Measurements from ENCODE around the gene PKN3.
A peak's percentile ranks its signal among the peaks of the same experiment; 100 is the strongest.

DNA sequence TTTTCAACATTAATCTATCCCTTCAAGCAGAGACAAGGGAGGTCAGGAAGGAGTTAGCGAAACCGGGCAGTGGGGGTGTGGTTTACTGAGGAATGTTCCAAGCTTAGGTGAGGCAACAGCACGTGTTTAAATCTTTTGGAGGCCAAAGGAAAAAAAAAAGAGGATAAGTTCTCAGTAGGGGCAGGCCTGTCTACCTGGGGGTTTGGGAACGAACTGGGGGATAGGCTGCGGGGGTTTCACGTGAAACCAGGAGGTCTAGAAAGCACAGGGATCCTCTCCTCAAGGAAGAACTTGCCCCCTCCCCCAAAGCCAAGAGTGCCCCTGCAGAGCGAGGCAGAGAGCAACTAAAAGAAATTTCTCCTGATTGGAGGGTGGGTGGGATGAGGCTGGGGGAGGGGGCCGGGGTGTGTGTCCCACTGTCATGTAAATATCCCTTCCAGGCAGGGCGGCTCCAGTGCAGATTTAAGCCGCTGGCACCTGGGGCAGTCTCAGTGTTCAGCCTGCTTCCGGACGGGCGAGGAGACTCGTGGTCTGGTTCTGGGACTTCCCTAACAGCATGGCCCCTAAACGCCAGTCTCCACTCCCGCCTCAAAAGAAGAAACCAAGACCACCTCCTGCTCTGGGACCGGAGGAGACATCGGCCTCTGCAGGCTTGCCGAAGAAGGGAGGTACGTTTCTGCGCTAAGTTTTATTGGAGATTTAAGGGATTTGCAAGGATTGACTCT, 18.8 kb upstream of the PKN3 start:
- TF ChIP-seq, protein P1, sequence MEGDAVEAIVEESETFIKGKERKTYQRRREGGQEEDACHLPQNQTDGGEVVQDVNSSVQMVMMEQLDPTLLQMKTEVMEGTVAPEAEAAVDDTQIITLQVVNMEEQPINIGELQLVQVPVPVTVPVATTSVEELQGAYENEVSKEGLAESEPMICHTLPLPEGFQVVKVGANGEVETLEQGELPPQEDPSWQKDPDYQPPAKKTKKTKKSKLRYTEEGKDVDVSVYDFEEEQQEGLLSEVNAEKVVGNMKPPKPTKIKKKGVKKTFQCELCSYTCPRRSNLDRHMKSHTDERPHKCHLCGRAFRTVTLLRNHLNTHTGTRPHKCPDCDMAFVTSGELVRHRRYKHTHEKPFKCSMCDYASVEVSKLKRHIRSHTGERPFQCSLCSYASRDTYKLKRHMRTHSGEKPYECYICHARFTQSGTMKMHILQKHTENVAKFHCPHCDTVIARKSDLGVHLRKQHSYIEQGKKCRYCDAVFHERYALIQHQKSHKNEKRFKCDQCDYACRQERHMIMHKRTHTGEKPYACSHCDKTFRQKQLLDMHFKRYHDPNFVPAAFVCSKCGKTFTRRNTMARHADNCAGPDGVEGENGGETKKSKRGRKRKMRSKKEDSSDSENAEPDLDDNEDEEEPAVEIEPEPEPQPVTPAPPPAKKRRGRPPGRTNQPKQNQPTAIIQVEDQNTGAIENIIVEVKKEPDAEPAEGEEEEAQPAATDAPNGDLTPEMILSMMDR (IDR thresholded peaks at IDR 0.05), result no peak
- TF ChIP-seq EP300 (IDR thresholded peaks at IDR 0.05), result no peak
- peak in 1 of 2 donors; percentile 15 for TF ChIP-seq POLR2A (IDR thresholded peaks at IDR 0.05)
- peak; percentile 8 for TF ChIP-seq POLR2AphosphoS5 (IDR thresholded peaks at IDR 0.05)

Data from gastroesophageal sphincter (tissue), 3 donors.